ENCODE measurements around the gene MEST.

DNA sequence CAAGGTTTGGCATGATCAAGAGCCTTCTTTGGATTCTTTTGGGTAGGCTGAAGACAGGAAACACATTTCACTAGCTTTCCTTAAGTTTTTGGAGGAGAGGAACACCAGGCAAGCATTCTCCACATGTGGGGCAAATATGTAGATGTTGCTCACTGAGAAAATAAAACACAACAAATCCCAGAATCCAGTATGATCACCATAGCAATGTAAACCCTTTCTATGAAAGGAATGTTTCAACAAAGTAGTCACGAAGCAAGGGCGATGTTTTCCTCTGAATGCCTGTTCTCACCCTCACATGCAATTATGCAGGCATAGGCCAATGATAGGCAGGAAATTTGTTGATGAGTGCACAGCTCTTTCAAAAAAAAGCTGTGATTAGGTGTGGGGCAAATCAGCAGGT, 30.6 kb upstream of the MEST start:
- TF ChIP-seq, protein P1, sequence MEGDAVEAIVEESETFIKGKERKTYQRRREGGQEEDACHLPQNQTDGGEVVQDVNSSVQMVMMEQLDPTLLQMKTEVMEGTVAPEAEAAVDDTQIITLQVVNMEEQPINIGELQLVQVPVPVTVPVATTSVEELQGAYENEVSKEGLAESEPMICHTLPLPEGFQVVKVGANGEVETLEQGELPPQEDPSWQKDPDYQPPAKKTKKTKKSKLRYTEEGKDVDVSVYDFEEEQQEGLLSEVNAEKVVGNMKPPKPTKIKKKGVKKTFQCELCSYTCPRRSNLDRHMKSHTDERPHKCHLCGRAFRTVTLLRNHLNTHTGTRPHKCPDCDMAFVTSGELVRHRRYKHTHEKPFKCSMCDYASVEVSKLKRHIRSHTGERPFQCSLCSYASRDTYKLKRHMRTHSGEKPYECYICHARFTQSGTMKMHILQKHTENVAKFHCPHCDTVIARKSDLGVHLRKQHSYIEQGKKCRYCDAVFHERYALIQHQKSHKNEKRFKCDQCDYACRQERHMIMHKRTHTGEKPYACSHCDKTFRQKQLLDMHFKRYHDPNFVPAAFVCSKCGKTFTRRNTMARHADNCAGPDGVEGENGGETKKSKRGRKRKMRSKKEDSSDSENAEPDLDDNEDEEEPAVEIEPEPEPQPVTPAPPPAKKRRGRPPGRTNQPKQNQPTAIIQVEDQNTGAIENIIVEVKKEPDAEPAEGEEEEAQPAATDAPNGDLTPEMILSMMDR (IDR thresholded peaks at IDR 0.05; ENCODE audit: low read depth, low read length) = no peak
- TF ChIP-seq EZH2phosphoT487 (IDR thresholded peaks at IDR 0.05; ENCODE audit: low read depth) = no peak

Data from OCI-LY3 (cell line).